ENCODE data around the gene MRPL2. TPM values are rescaled to one million over a fixed set of nuclear protein-coding genes. Genes with fewer than 3 reads are reported as not detected.

Gene MRPL2
- 76.0 and 76.6 TPM in 2 replicates for total RNA-seq

GRCh38 chr6:43059168-43060033, at the start of gene MRPL2, which contains the start of gene KLC4:
MRPL2 (minus strand) TSS chr6:43059434; CDS start chr6:43059381, 53 bp downstream.
KLC4 (plus strand) TSS chr6:43059631; CDS start chr6:43061336, 1,705 bp downstream.
- no peaks in the 10 kb centered on the region for H3K27me3 Mint-ChIP-seq (ENCODE audit: low read depth)
- H3K36me3 Mint-ChIP-seq (ENCODE audit: low read depth) = peaks cover 26% of the 10 kb centered on the region
- intact Hi-C loops (cut with micrococcal nuclease) = loop anchor here (1.0 to 10.0 kb wide), 5 partner anchors 45 to 1495 kb away; partner anchors contain the start of genes CNPY3, KLHDC3, PEX6 and SRF
- DNase-seq (ENCODE audit: low spot score) = peak; percentile 96
- peaks cover 28% of the 10 kb centered on the region for H3K4me1 Mint-ChIP-seq (ENCODE audit: low read depth)
- H3K27ac Mint-ChIP-seq = peak within 1 kb of the TSS; percentile 98
- H3K4me3 Mint-ChIP-seq (ENCODE audit: low read depth) = peak within 1 kb of the TSS; percentile 93
- no peaks in the 10 kb centered on the region for H3K9me3 Mint-ChIP-seq

- Mint-ChIP-seq H3K4me3 (ENCODE audit: low read depth) (no peak overlapping the region), H3K9me3 (no peaks in the 10 kb centered on the region), H3K27ac (no peak overlapping the region), H3K36me3 (ENCODE audit: low read depth) (no peaks in the 10 kb centered on the region), H3K27me3 (ENCODE audit: low read depth) (peaks cover 8% of the 10 kb centered on the region), H3K4me1 (ENCODE audit: low read depth) (no peaks in the 10 kb centered on the region)
- intact Hi-C loops (cut with micrococcal nuclease) = no loop called here
- DNase-seq (ENCODE audit: low spot score) = no peak
These were observed 48.3 kb upstream of the MRPL2 start for GRCh38 chr6:43107344-43108062.

GRCh38 chr6:43105538-43106222, 46.4 kb upstream of the MRPL2 start:
- no peak for DNase-seq (ENCODE audit: low spot score)
- no peaks in the 10 kb centered on the region for H3K4me1 Mint-ChIP-seq (ENCODE audit: low read depth)
- H3K27ac Mint-ChIP-seq = no peak overlapping the region
- H3K27me3 Mint-ChIP-seq (ENCODE audit: low read depth) = peaks cover 8% of the 10 kb centered on the region
- no peaks in the 10 kb centered on the region for H3K9me3 Mint-ChIP-seq
- H3K4me3 Mint-ChIP-seq (ENCODE audit: low read depth) = no peak overlapping the region
- H3K36me3 Mint-ChIP-seq (ENCODE audit: low read depth) = no peaks in the 10 kb centered on the region
- intact Hi-C loops (cut with micrococcal nuclease) = no loop called here

- no peak for DNase-seq (ENCODE audit: low spot score)
- intact Hi-C loops (cut with micrococcal nuclease) = no loop called here
- H3K27ac Mint-ChIP-seq = no peak overlapping the region
- H3K9me3 Mint-ChIP-seq = no peaks in the 10 kb centered on the region
- no peaks in the 10 kb centered on the region for H3K4me1 Mint-ChIP-seq (ENCODE audit: low read depth)
- H3K36me3 Mint-ChIP-seq (ENCODE audit: low read depth) = no peaks in the 10 kb centered on the region
- no peak overlapping the region for H3K4me3 Mint-ChIP-seq (ENCODE audit: low read depth)
- H3K27me3 Mint-ChIP-seq (ENCODE audit: low read depth) = peaks cover 8% of the 10 kb centered on the region
These were observed 44.1 kb upstream of the MRPL2 start for GRCh38 chr6:43103253-43103876.

DNA sequence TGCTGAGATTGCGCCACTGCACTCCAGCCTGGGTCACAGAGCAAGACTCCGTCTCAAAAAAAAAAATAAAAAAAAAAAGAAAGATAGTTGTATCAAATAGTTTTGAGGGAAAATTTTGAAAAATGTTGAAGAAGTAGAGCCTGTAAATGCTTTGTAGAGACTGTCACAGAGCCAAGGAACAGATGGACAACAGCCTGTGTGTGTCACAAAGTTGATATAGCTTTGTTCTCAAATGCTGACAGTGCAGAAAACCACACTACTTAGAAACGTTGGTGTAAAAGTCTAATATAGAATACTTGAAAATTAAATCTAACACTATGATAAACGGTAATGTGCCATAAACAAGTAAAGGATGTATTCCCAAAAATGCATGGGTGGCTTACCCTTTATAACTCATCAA, 42.3 kb upstream of the MRPL2 start:
- no peak for DNase-seq (ENCODE audit: low spot score)
- H3K4me3 Mint-ChIP-seq (ENCODE audit: low read depth) = no peak overlapping the region
- peaks cover 12% of the 10 kb centered on the region for H3K27me3 Mint-ChIP-seq (ENCODE audit: low read depth)
- no peaks in the 10 kb centered on the region for H3K36me3 Mint-ChIP-seq (ENCODE audit: low read depth)
- no peaks in the 10 kb centered on the region for H3K4me1 Mint-ChIP-seq (ENCODE audit: low read depth)
- no peaks in the 10 kb centered on the region for H3K9me3 Mint-ChIP-seq
- no peak overlapping the region for H3K27ac Mint-ChIP-seq
- intact Hi-C loops (cut with micrococcal nuclease) = no loop called here

- H3K27me3 Mint-ChIP-seq (ENCODE audit: low read depth) = peaks cover 6% of the 10 kb centered on the region
- H3K4me3 Mint-ChIP-seq (ENCODE audit: low read depth) = no peak overlapping the region
- intact Hi-C loops (cut with micrococcal nuclease) = no loop called here
- peaks cover 21% of the 10 kb centered on the region for H3K4me1 Mint-ChIP-seq (ENCODE audit: low read depth)
- no peaks in the 10 kb centered on the region for H3K9me3 Mint-ChIP-seq
- no peak overlapping the region for H3K27ac Mint-ChIP-seq
- no peak for DNase-seq (ENCODE audit: low spot score)
- no peaks in the 10 kb centered on the region for H3K36me3 Mint-ChIP-seq (ENCODE audit: low read depth)
These were observed 38.3 kb upstream of the MRPL2 start for GRCh38 chr6:43097502-43097901.

DNA sequence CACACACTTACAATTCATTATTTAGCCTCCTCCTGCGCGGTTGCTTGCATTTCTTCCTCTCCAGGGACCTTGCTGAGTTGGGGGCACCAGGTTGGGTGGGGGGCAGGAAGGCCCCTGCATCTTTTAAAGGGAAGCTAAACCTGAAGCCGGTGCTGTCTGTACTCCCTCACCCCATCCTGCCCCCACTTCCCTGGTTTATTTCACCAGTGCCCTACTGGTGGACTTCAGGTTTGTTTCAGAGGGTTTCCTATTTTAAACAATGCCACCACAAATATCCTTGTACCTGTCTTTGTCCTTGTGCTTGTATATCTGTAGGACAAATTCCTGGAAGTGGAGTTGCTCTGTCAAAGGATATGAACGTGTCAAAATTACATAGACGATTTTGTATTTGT, 37.9 kb upstream of the MRPL2 start:
- no peaks in the 10 kb centered on the region for H3K9me3 Mint-ChIP-seq
- no peak for DNase-seq (ENCODE audit: low spot score)
- H3K27ac Mint-ChIP-seq = no peak overlapping the region
- intact Hi-C loops (cut with micrococcal nuclease) = no loop called here
- H3K4me1 Mint-ChIP-seq (ENCODE audit: low read depth) = peaks cover 21% of the 10 kb centered on the region
- no peaks in the 10 kb centered on the region for H3K36me3 Mint-ChIP-seq (ENCODE audit: low read depth)
- no peak overlapping the region for H3K4me3 Mint-ChIP-seq (ENCODE audit: low read depth)
- peaks cover 6% of the 10 kb centered on the region for H3K27me3 Mint-ChIP-seq (ENCODE audit: low read depth)

DNA sequence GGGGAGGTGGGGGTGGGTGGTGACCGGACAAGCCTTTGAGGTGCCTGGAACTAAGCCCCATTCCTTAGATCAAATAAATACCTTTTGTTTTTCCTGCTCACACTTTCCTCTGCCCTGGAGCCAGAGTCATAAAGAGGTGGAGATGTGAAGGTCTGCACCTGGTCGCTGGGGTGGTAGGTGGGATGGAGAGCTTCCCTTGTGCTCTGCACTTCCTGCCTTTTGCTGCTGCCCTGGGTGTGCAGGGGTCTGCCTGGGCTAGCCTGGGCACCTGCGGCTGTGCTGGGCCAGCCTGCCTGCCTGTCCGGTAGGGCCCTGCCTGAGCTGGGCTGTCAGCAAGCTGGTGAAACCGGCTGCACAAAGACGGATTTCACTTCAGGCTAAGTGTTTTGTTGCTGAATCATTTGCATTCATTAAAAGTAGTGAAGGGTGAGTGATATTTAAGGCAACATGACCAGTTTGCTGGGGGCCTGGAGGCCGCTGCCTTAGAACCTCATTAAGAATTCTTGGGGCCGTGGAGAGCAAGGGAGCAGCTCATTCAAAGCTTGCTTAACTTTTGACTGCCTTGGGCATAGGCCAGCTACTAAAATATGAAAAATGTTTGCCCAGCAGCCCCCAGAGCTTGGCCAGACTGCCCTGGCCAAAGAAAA, 37.3 kb upstream of the MRPL2 start:
- intact Hi-C loops (cut with micrococcal nuclease) = no loop called here
- H3K4me1 Mint-ChIP-seq (ENCODE audit: low read depth) = peaks cover 21% of the 10 kb centered on the region

GRCh38 chr6:43095939-43096338, 36.7 kb upstream of the MRPL2 start:
- peaks cover 6% of the 10 kb centered on the region for H3K27me3 Mint-ChIP-seq (ENCODE audit: low read depth)
- H3K9me3 Mint-ChIP-seq = no peaks in the 10 kb centered on the region
- no peak overlapping the region for H3K27ac Mint-ChIP-seq
- intact Hi-C loops (cut with micrococcal nuclease) = no loop called here
- H3K36me3 Mint-ChIP-seq (ENCODE audit: low read depth) = no peaks in the 10 kb centered on the region
- DNase-seq (ENCODE audit: low spot score) = no peak
- H3K4me3 Mint-ChIP-seq (ENCODE audit: low read depth) = no peak overlapping the region
- peaks cover 21% of the 10 kb centered on the region for H3K4me1 Mint-ChIP-seq (ENCODE audit: low read depth)

More for the DNA sequence above, 37.3 kb upstream of the MRPL2 start:
- Mint-ChIP-seq H3K9me3 (no peaks in the 10 kb centered on the region), H3K27me3 (ENCODE audit: low read depth) (peaks cover 6% of the 10 kb centered on the region), H3K36me3 (ENCODE audit: low read depth) (no peaks in the 10 kb centered on the region), H3K4me3 (ENCODE audit: low read depth) (no peak overlapping the region), H3K27ac (no peak overlapping the region)
- DNase-seq (ENCODE audit: low spot score) = no peak

DNA sequence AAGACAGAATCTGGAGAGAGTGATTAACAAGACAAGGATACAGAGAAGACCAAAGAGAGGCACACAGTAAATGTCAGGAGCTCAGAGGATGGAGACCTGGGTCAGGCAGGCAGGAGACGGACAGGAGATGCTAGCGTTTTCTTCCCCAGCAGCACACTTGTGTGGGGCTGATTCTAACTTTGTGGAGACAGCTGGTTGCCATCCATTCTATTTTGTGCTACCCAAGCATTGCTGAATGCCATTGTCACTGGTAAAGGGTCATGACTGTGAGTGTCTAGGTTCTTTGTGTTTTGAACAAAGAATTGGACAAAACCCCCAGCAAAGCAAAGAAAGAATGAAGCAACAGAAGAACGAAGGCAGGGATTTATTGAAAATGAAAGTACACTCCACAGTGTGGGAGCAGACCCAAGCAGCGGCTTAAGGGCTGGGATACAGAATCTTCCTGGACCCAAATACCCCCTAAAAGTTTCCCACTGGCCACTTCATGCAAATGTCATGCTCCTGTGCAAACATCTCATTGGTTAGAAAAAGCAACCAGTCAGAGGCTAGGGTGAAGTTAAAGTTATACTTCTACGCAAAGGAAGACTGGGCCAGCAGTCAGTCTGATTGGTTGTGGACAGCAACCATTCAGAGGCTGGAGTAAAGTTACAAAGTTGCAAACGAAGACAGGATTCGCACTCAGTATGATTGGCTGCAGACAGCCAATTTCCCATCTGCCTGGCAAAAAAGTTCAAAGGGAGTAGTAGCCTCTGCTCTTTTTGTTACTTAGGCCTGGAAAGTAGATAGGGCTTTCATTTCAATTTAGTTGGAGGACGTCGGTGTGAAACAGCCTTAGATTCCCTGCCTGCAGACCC, 34.4 kb upstream of the MRPL2 start:
- no peak overlapping the region for H3K27ac Mint-ChIP-seq
- no peak overlapping the region for H3K4me3 Mint-ChIP-seq (ENCODE audit: low read depth)
- DNase-seq (ENCODE audit: low spot score) = no peak
- H3K27me3 Mint-ChIP-seq (ENCODE audit: low read depth) = peaks cover 6% of the 10 kb centered on the region
- H3K9me3 Mint-ChIP-seq = no peaks in the 10 kb centered on the region
- H3K4me1 Mint-ChIP-seq (ENCODE audit: low read depth) = peaks cover 26% of the 10 kb centered on the region
- H3K36me3 Mint-ChIP-seq (ENCODE audit: low read depth) = no peaks in the 10 kb centered on the region
- intact Hi-C loops (cut with micrococcal nuclease) = no loop called here

DNA sequence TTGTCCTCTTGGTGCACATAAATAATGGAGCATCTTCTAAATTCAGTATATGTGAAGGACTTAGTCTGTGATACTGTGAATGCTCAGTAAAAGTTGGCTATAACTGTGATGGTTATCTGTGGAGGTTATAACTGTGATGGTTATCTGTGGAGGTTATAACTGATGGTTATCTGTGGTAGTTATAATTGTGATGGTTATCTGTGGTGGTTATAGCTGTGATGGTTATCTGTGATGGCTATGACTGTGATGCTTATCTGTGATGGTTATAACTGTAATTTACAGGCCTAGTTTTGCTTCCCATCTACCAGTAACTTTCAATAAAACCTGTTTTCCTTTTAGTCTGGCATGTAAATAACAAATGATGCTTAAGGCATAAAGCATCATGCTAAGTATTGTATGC, 33.4 kb upstream of the MRPL2 start:
- no peak for DNase-seq (ENCODE audit: low spot score)
- peaks cover 6% of the 10 kb centered on the region for H3K27me3 Mint-ChIP-seq (ENCODE audit: low read depth)
- H3K4me3 Mint-ChIP-seq (ENCODE audit: low read depth) = no peak overlapping the region
- no peaks in the 10 kb centered on the region for H3K36me3 Mint-ChIP-seq (ENCODE audit: low read depth)
- peaks cover 26% of the 10 kb centered on the region for H3K4me1 Mint-ChIP-seq (ENCODE audit: low read depth)
- intact Hi-C loops (cut with micrococcal nuclease) = no loop called here
- no peaks in the 10 kb centered on the region for H3K9me3 Mint-ChIP-seq
- H3K27ac Mint-ChIP-seq = peak overlapping the region; percentile 36
